SK-N-SH treated with all-trans-retinoic acid at 6 μM for 48 hours (cell line): ENCODE measurements around the gene RASSF1.

Experiments
- BACH2 ChIP-seq: fragments of 250-450 bp; sonication (Bioruptor Pico); IDR thresholded peaks from 2 replicates; pipeline ENCODE4 v1.9.0; 2021; ENCODE audit warnings: mild to moderate bottlenecking, borderline replicate concordance
- CREB5 ChIP-seq: fragments of 250-450 bp; sonication (Bioruptor Pico); IDR thresholded peaks from 2 replicates; pipeline ENCODE4 v1.5.1; 2020; ENCODE audit warnings: low read depth, mild to moderate bottlenecking, moderate library complexity
- CSDC2 ChIP-seq: fragments of 250-450 bp; sonication (Bioruptor Pico); IDR thresholded peaks from 2 replicates; pipeline ENCODE4 v1.5.0; 2020; ENCODE audit warnings: mild to moderate bottlenecking, moderate library complexity
- ESRRG ChIP-seq: fragments of 250-450 bp; sonication (Bioruptor Pico); IDR thresholded peaks from 2 replicates; pipeline ENCODE4 v1.6.1; 2021; ENCODE audit warnings: mild to moderate bottlenecking
- ISL1 ChIP-seq: fragments of 250-450 bp; sonication (Bioruptor Pico); IDR thresholded peaks from 2 replicates; pipeline ENCODE4 v2.1.2; 2022; ENCODE audit warnings: mild to moderate bottlenecking, moderate library complexity
- PATZ1 ChIP-seq: fragments of 250-450 bp; sonication (Bioruptor Pico); IDR thresholded peaks from 2 replicates; pipeline ENCODE4 v1.8.0; 2020; ENCODE audit warnings: mild to moderate bottlenecking, moderate library complexity, borderline replicate concordance
- RARB ChIP-seq: fragments of 250-450 bp; sonication (Bioruptor Pico); IDR thresholded peaks from 2 replicates; pipeline ENCODE4 v1.8.0; 2021; ENCODE audit warnings: mild to moderate bottlenecking, moderate library complexity
- SNAI2 ChIP-seq: fragments of 250-450 bp; sonication (Bioruptor Pico); IDR thresholded peaks from 2 replicates; pipeline ENCODE4 v1.5.0; 2020; ENCODE audit warnings: mild to moderate bottlenecking, moderate library complexity
- ZFP30 ChIP-seq: fragments of 450-650 bp; formaldehyde crosslinking; IDR thresholded peaks from 2 replicates; pipeline ENCODE4 v1.5.0; 2022; ENCODE audit warnings: mild to moderate bottlenecking, moderate library complexity
- ZNF565 ChIP-seq: fragments of 450-650 bp; formaldehyde crosslinking; conservative IDR thresholded peaks from 2 replicates; pipeline ENCODE4 v1.5.0; 2020; ENCODE audit warnings: low read depth, mild to moderate bottlenecking, moderate library complexity
- ZNF8 ChIP-seq: fragments of 450-650 bp; formaldehyde crosslinking; IDR thresholded peaks from 2 replicates; pipeline ENCODE4 v1.5.0; 2020; ENCODE audit warnings: mild to moderate bottlenecking, moderate library complexity
- TF ChIP-seq, protein P1 (sequence below): fragments of 250-450 bp; sonication (Bioruptor Pico); IDR thresholded peaks from 2 replicates; pipeline ENCODE4 v1.5.0; 2020; ENCODE audit warnings: mild to moderate bottlenecking, moderate library complexity
- TF ChIP-seq, protein P2 (sequence below): fragments of 250-450 bp; sonication (Bioruptor Pico); IDR thresholded peaks from 2 replicates; pipeline ENCODE4 v1.8.0; 2021; ENCODE audit warnings: low read depth, mild to moderate bottlenecking, moderate library complexity, borderline replicate concordance
- TF ChIP-seq, protein P3 (sequence below): fragments of 250-450 bp; sonication (Bioruptor Pico); IDR thresholded peaks from 2 replicates; pipeline ENCODE4 v1.5.1; 2021; ENCODE audit warnings: mild to moderate bottlenecking, moderate library complexity

GRCh38 chr3:50373146-50374051, 32.8 kb upstream of the RASSF1 start:
- TF ChIP-seq PATZ1 (CRISPR knock-in tag) (no peak), ZNF565 (no peak), ISL1 (CRISPR knock-in tag) (no peak), ZFP30 (CRISPR knock-in tag) (no peak), ESRRG (no peak), ZNF8 (CRISPR knock-in tag) (no peak), RARB (CRISPR knock-in tag) (no peak), BACH2 (CRISPR knock-in tag) (no peak), SNAI2 (CRISPR knock-in tag) (no peak), CSDC2 (CRISPR knock-in tag) (no peak), CREB5 (no peak)
- TF ChIP-seq, protein P1, sequence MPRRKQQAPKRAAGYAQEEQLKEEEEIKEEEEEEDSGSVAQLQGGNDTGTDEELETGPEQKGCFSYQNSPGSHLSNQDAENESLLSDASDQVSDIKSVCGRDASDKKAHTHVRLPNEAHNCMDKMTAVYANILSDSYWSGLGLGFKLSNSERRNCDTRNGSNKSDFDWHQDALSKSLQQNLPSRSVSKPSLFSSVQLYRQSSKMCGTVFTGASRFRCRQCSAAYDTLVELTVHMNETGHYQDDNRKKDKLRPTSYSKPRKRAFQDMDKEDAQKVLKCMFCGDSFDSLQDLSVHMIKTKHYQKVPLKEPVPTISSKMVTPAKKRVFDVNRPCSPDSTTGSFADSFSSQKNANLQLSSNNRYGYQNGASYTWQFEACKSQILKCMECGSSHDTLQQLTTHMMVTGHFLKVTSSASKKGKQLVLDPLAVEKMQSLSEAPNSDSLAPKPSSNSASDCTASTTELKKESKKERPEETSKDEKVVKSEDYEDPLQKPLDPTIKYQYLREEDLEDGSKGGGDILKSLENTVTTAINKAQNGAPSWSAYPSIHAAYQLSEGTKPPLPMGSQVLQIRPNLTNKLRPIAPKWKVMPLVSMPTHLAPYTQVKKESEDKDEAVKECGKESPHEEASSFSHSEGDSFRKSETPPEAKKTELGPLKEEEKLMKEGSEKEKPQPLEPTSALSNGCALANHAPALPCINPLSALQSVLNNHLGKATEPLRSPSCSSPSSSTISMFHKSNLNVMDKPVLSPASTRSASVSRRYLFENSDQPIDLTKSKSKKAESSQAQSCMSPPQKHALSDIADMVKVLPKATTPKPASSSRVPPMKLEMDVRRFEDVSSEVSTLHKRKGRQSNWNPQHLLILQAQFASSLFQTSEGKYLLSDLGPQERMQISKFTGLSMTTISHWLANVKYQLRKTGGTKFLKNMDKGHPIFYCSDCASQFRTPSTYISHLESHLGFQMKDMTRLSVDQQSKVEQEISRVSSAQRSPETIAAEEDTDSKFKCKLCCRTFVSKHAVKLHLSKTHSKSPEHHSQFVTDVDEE (CRISPR knock-in tag) = no peak
- TF ChIP-seq, protein P2, sequence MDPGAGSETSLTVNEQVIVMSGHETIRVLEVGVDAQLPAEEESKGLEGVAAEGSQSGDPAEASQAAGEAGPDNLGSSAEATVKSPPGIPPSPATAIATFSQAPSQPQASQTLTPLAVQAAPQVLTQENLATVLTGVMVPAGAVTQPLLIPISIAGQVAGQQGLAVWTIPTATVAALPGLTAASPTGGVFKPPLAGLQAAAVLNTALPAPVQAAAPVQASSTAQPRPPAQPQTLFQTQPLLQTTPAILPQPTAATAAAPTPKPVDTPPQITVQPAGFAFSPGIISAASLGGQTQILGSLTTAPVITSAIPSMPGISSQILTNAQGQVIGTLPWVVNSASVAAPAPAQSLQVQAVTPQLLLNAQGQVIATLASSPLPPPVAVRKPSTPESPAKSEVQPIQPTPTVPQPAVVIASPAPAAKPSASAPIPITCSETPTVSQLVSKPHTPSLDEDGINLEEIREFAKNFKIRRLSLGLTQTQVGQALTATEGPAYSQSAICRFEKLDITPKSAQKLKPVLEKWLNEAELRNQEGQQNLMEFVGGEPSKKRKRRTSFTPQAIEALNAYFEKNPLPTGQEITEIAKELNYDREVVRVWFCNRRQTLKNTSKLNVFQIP = no peak
- TF ChIP-seq, protein P3, sequence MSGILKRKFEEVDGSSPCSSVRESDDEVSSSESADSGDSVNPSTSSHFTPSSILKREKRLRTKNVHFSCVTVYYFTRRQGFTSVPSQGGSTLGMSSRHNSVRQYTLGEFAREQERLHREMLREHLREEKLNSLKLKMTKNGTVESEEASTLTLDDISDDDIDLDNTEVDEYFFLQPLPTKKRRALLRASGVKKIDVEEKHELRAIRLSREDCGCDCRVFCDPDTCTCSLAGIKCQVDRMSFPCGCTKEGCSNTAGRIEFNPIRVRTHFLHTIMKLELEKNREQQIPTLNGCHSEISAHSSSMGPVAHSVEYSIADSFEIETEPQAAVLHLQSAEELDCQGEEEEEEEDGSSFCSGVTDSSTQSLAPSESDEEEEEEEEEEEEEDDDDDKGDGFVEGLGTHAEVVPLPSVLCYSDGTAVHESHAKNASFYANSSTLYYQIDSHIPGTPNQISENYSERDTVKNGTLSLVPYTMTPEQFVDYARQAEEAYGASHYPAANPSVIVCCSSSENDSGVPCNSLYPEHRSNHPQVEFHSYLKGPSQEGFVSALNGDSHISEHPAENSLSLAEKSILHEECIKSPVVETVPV = no peak
